ENCODE measurements around the gene CRB1.

GRCh38 chr1:197526736-197527371 is 258.8 kb downstream of the CRB1 start:
- TF ChIP-seq, protein P1, sequence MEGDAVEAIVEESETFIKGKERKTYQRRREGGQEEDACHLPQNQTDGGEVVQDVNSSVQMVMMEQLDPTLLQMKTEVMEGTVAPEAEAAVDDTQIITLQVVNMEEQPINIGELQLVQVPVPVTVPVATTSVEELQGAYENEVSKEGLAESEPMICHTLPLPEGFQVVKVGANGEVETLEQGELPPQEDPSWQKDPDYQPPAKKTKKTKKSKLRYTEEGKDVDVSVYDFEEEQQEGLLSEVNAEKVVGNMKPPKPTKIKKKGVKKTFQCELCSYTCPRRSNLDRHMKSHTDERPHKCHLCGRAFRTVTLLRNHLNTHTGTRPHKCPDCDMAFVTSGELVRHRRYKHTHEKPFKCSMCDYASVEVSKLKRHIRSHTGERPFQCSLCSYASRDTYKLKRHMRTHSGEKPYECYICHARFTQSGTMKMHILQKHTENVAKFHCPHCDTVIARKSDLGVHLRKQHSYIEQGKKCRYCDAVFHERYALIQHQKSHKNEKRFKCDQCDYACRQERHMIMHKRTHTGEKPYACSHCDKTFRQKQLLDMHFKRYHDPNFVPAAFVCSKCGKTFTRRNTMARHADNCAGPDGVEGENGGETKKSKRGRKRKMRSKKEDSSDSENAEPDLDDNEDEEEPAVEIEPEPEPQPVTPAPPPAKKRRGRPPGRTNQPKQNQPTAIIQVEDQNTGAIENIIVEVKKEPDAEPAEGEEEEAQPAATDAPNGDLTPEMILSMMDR (IDR thresholded peaks at IDR 0.05), result peak in 5 of 7 experiments; percentile 26 to 82 (median 31)
- TF ChIP-seq POLR2A (IDR thresholded peaks at IDR 0.05), result no peak
